Thoracic aorta (tissue), 2 donors: ENCODE data around the gene PARP12. TPM values are rescaled to one million over a fixed set of nuclear protein-coding genes. Genes with fewer than 3 reads are reported as not detected.

Experiments
- ATAC-seq: fragments of 150-250 bp; one replicate; pipeline ENCODE4 v1.8.0; 2017; ENCODE audit warnings: low read depth; ENCODE audit not compliant: insufficient number of reproducible peaks, low FRiP score
- DNase-seq: peaks from one replicate; pipeline ENCODE4 v3.0.0-alpha.2; 2020; ENCODE audit warnings: low spot score
- H3K27ac ChIP-seq, 2 donors: fragments of 200-600 bp; sonication (generic); 1 replicate in 1 of 2; 2 replicates in 1 of 2; pipeline ENCODE4 v1.5.1; 2016; ENCODE audit warnings: mild to moderate bottlenecking in 2 of 2, moderate library complexity in 2 of 2
- H3K27me3 ChIP-seq: fragments of 200-600 bp; sonication (generic); replicated peaks from 2 replicates; pipeline ENCODE4 v1.6.0; 2016; ENCODE audit warnings: mild to moderate bottlenecking; ENCODE audit not compliant: insufficient read depth
- H3K36me3 ChIP-seq: fragments of 200-600 bp; sonication (generic); one replicate; pipeline ENCODE4 v1.5.1; 2016
- H3K4me1 ChIP-seq, 2 donors: fragments of 200-600 bp; sonication (generic); 1 replicate in 1 of 2; 2 replicates in 1 of 2; pipeline versions ENCODE4 v1.5.1 to v1.6.0; 2016; ENCODE audit warnings: low read depth in 2 of 2, mild to moderate bottlenecking in 1 of 2; ENCODE audit not compliant: control insufficient read depth in 1 of 2
- H3K4me3 ChIP-seq: fragments of 200-600 bp; sonication (generic); 2 replicates; pipeline ENCODE4 v1.5.1; 2016; ENCODE audit warnings: mild to moderate bottlenecking
- H3K9me3 ChIP-seq: fragments of 200-600 bp; sonication (generic); 2 replicates; pipeline ENCODE4 v1.5.1; 2016
- CTCF ChIP-seq: fragments of 200-600 bp; sonication (generic); IDR thresholded peaks from one replicate; pipeline ENCODE4 v1.5.1; 2019; ENCODE audit warnings: antibody characterized with exemption
- total RNA-seq, 2 donors: library from RNA; depleted of rRNA; stranded (reverse); fragments of >200 nt; gene quantifications; one replicate each; pipeline versions ENCODE4 v1.1.0 to v1.2.3, GENCODE V29; 2016

Gene PARP12
- total RNA-seq, 2 donors from 2014 or later: 51.6 to 53.1 TPM

GRCh38 chr7:140005754-140006503, 56.8 kb downstream of the PARP12 start:
- no peak for ATAC-seq

GRCh38 chr7:140005341-140005740, 57.4 kb downstream of the PARP12 start:
- Histone ChIP-seq H3K36me3 (no peaks in the 10 kb centered on the region), H3K9me3 (no peaks in the 10 kb centered on the region), H3K27ac (no peak overlapping the region), H3K4me1 (no peaks in the 10 kb centered on the region), H3K27me3 (no peaks in the 10 kb centered on the region), H3K4me3 (no peak overlapping the region)
- DNase-seq (no peak), ATAC-seq (no peak)
- TF ChIP-seq CTCF: no peak

More at GRCh38 chr7:140005754-140006503, 56.8 kb downstream of the PARP12 start:
- Histone ChIP-seq H3K4me3 (no peak overlapping the region), H3K27me3 (no peaks in the 10 kb centered on the region), H3K36me3 (no peaks in the 10 kb centered on the region), H3K27ac (no peak overlapping the region), H3K4me1 (no peaks in the 10 kb centered on the region), H3K9me3 (no peaks in the 10 kb centered on the region)
- no peak for DNase-seq
- no peak for TF ChIP-seq CTCF

GRCh38 chr7:140004672-140005071, 58.1 kb downstream of the PARP12 start:
- H3K9me3 ChIP-seq: no peaks in the 10 kb centered on the region
- no peaks in the 10 kb centered on the region for H3K27me3 ChIP-seq
- H3K36me3 ChIP-seq: no peaks in the 10 kb centered on the region
- DNase-seq: no peak
- H3K27ac ChIP-seq: no peak overlapping the region
- no peak overlapping the region for H3K4me3 ChIP-seq
- H3K4me1 ChIP-seq: no peaks in the 10 kb centered on the region
- ATAC-seq: no peak
- TF ChIP-seq CTCF: no peak

- H3K27ac ChIP-seq: no peak overlapping the region
- ATAC-seq: no peak
- no peak for DNase-seq
- no peaks in the 10 kb centered on the region for H3K27me3 ChIP-seq
- TF ChIP-seq CTCF: peak; percentile 47
- no peaks in the 10 kb centered on the region for H3K9me3 ChIP-seq
- H3K4me3 ChIP-seq: no peak overlapping the region
- H3K36me3 ChIP-seq: no peaks in the 10 kb centered on the region
- H3K4me1 ChIP-seq: no peaks in the 10 kb centered on the region
Measured at GRCh38 chr7:140003913-140004382, 58.8 kb downstream of the PARP12 start.

- Histone ChIP-seq H3K36me3 (no peaks in the 10 kb centered on the region), H3K27me3 (no peaks in the 10 kb centered on the region), H3K27ac (no peak overlapping the region), H3K4me1 (no peaks in the 10 kb centered on the region), H3K4me3 (no peak overlapping the region), H3K9me3 (no peaks in the 10 kb centered on the region)
- no peak for TF ChIP-seq CTCF
- DNase-seq (no peak), ATAC-seq (no peak)
Measured at GRCh38 chr7:140000666-140001268, 62.0 kb downstream of the PARP12 start.
